Stimulated activated CD8-positive, alpha-beta memory T cell treated with anti-CD3 and anti-CD28 coated beads, Interleukin-4, amount 100 ng/mL, for 48 hours (primary cell): ENCODE data around the gene ANKS1B.
A peak's percentile ranks its signal among the peaks of the same experiment; 100 is the strongest.
"Not testable (repeated sequence)": the region's sequence is repeated elsewhere in the genome, so short reads cannot be mapped to it uniquely, and the experiment has no call there.

Source experiments
- DNase-seq: peaks from one replicate; pipeline ENCODE4 v3.0.0-alpha.2; 2020

ANKS1B gene

DNA sequence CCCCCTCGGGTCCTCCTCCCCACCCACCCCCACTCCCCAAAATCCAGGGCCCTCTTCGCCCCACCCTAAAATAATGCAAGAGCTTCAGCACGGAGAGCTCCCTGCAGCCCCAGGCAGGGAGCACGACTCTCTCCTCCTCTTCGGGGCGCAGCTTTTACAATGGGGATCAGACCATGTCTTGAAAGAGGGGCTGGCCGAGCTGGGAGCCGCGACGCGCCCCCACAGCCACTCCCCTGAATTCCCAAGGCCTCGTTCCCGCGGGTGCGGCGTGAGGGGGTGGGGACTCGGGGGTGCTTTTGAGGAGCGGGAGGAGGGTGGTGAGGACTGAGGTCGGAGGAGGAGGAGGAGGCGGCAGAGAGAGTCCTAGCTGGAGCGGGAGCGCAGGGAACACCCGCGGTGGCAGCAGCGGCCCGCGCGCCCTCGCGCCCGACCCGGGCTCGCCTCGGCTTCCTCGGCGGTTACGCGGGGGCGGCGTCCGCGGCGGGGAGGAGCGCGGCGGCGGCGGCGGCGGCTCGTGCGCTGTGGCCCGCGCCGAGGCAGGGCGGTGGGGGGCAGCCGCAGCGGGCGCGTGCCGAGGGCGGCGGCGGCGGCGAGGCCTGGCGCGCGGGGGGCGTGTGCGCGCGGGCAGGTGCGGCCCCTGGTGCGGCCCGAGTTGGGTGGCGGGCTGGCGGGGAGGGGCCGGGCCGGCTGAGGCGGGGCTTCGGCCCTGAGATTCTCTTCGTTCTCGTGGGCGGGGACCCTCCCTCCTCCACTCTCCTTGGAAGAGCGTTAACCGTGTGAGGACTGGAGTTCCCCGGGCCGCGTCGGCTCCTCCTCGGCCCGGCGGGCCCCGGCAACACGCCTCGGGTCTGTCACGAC, at the start of gene ANKS1B:
TSS of gene ANKS1B (minus strand) at position 666 of the 858 bp plus-strand sequence. CDS start 699 bp downstream, outside the sequence.
- DNase-seq, result peak; percentile 34

DNA sequence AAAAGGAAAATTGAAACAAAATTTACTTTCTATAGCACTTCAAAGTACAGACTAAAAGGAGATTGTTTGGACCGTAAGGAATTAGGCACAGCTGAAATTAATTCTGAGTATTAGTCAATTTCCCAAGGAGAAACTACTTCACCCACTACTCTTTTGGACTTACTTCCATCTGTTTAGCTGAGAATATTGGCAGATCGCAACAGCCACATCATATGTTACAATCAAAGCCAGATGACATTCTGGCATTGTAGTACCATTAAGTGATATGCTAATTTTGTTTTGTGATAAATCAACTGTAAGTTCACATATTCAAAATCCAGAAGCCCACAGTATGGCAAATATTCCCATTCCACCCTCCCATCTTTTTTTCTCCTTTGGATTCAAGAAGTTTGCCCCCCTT, 47.1 kb upstream of the ANKS1B start:
- DNase-seq, result no peak

DNA sequence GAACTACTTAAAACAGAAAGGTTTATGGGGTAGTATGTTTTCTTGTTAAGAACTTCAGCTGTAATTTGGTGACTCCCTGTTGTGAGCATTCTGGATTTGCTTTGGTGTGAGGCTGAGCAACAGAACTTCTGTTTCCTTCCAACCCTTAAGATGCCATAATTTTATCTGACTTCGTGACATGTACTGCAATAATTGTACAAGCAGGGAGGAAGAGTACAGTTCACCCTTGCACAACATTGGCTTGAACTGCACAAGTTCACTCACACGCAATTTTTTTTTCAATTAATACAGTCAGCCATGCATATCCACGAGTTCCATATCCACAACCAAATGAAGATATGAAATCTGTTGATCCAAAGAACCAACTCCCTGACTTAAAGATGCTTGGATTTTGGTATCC, 42.9 kb upstream of the ANKS1B start:
- DNase-seq, result no peak

DNA sequence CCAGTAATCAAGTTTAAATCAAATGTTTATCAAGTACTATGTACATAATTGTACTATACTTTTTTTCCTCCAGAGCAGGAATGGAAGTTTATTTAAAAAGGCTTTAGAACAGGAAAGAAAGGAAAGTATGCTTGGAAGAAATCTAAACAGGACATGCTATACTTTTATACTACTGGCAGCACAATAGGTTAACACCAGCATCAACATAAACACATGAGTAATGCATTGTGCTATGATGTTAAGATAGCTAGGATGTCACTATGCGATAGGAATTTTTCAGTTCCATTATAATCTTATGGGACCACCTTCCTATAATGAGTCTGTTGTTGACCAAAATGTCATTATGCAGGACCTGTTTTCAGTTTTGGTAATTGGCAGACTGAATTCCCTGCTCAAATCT, 41.5 kb upstream of the ANKS1B start:
- no peak for DNase-seq

DNA sequence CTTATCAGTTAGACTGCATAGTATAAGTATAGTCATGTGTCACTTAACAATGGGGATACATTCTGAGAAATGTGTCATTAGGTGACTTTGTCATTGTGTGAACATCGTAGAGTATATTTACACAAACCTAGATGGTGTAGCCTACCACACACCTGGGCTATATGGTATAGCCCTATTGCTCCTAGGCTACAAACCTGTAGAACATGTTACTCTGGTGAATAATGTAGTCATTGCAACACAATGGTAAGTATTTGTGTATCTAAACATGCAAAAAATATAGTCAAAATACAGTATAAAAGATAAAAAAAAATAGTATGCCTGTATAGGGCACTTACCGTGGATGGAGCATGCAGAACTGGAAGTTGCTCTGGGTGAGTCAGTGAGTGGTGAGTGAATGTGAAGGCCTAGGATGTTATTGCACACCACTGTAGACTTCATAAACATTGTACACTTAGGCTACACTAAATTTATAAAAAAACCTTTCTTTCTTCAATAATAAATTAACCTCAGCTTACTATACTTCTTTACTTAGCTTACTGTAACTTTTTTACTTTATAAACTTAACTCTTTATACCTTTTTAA, 40.3 kb upstream of the ANKS1B start:
- no peak for DNase-seq

DNA sequence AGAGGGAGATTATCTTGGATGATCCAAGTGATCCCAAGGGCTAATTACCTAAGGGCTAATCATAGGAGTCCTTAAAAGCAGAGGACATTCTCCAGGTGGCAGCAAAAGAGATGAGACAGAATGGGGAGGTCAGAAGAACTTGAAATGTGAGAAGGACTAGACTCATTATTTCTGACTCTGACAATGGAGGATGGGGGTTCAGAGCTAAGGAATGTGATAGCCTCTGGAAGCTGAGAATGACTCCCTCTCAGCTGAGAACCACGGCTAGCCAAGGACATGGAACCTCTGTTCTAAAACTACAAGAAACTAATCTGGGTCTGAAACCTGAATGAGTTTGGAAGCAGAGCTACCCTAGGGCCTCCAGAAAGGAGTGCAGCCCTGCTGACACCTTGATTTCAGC, 35.6 kb upstream of the ANKS1B start:
- no peak for DNase-seq

DNA sequence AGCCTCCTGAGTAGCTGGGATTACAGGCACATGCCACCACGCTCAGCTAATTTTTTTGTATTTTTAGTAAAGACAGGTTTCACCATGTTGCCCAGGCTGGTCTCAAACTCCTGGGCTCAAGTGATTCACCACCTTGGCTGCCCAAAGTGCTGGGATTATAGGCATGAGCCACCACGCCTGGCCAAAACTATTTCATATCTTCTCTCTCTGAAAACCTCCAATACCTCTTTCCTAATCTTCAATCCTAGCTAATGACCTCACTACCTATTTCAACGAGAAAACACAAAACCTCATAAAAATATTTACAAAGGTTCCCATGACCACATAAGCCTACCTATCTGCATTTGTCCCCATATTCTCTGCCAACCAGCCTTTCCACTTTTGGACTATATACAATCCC, 32.3 kb upstream of the ANKS1B start:
- DNase-seq, result no peak

DNA sequence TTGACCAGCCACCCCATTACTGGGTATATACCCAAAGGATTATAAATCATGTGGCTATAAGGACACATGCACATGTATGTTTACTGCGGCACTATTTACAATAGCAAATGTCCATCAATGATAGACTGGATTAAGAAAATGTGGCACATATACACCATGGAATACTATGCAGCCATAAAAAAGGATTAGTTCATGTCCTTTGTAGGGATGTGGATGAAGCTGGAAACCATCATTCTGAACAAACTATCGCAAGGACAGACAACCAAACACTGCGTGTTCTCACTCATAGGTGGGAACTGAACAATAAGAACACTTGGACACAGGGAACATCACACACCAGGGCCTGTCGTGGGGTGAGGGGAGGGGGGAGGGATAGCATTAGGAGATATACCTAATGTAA, 31.6 kb upstream of the ANKS1B start:
- DNase-seq, result not testable (repeated sequence)

DNA sequence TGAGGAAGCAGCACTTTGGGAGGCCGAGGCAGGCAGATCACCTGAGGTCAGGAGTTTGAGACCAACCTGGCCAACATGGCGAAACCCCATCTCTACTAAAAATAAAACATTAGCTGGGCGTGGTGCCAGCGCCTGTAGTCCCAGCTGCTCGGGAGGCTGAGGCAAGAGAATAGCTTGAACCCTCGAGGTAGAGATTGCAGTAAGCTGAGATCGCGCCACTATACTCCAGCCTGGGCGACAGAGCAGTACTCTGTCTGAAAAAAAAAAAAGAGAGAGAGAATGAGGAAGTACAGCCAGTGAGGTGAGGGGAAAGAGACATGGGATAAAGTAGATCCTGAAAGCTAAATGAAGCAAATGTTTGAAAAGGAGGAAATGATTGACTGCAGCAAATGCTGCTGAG, 21.1 kb upstream of the ANKS1B start:
- not testable (repeated sequence) for DNase-seq

DNA sequence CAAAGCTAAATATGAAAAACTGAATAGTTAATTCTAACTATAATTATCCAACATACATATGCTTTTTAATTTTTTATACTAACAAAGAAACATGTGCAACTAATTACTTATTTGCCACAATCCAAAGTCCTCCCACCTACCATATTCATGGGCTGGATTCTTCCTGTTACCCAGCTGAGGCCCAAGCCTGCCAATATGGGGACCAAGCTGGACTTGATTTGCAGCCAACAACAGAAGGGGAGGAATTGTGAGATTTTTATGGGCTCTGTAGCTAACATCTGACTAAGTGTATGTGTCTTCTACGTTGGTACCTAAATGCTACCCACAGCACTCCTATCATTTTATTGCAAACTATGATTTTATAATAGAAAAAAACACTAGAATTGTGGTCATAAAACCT, 13.1 kb upstream of the ANKS1B start:
- no peak for DNase-seq

DNA sequence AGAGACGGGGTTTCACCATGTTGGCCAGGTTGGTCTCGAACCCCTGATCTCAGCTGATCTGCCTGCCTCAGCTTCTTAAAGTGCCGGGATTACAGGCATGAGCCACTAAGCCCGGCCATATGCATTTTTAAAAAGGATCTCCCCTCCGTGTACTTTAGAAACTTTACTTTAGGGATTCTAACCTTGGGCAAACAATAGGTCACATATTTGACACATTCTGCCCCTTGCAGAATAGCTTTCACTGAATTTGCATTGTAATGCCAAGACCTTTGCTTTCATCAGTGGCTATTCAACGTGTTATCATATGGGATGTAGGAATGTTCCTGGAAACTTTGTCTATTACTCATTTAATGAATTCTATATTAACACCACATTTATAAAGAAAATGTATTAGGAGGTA, 11.4 kb upstream of the ANKS1B start:
- no peak for DNase-seq

DNA sequence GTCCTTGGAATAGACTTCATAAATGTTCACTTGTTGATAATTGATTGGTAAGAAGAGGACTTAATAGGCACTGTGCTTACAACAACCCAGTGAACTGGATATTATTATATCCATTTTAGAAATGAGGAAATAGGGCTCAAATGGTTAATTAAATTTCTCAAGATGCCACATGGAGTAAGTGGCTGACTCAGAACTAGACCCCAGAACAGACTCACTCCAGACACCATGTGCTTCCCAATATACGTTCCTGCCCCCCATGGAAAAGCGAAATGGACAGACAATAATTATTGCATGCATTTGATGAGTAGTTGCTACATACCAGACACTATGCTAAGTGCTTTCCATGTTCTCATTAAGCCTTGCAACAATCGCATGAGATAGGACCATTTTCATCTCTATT, 895 bp upstream of the ANKS1B start:
- DNase-seq, result no peak

DNA sequence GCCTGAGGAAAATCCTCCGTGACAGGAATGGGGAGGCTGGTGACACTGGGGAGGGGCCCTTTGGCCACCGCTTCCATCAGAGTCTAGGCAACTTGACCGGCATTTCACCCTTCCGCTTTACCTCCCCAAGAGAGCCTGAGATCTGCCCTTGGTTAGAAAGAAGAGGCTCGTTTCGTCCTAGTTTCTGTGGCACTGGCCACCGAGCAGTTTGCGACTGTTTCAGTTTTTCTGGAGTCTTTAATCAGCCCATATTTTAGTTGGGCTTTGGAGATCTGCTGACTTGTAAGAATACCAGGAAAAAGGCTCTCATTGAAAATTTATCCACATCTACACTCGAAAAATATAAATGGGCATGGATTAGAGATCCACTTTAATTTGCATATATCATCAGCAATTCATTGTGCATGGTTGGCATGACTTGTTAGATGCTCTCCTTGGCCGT, 414 bp upstream of the ANKS1B start:
- DNase-seq, result no peak

DNA sequence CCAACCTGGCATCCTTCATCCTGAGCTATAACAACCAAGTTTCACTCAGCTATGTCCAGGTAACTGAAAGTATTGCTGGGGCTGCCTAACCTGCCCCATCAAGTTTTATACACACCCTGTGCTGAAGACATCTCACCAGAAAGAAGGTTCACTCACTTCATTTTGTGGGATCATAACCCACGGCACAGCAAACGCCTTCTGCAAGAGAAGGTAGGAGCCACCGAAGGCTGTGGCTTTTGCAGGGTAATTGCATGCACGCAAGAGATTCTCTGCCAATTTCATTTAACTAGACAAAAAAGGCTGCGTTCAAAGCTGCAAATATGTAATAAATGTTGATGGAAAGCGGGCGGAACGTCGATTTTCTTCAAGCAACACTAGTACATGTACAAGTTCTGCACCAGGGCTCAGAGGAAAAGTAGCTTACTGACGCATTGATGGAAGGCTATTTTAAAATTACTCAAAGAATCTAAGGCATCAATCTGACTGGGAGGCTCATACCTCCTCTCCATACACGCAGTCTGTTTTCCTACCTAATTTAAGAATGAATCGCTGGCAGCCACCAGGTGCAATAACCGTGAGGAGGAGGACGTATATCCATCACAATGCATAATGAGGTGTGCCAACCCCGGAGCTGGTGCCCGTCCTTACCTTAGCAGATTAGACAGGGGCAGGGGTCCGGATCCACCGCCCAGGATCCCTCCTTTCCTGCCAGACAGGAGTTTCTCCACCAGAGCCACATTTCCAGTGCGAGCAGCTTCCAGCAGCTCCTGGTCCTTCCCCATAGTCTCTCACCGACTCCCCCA, 1.1 kb downstream of the ANKS1B start:
- DNase-seq, result no peak

DNA sequence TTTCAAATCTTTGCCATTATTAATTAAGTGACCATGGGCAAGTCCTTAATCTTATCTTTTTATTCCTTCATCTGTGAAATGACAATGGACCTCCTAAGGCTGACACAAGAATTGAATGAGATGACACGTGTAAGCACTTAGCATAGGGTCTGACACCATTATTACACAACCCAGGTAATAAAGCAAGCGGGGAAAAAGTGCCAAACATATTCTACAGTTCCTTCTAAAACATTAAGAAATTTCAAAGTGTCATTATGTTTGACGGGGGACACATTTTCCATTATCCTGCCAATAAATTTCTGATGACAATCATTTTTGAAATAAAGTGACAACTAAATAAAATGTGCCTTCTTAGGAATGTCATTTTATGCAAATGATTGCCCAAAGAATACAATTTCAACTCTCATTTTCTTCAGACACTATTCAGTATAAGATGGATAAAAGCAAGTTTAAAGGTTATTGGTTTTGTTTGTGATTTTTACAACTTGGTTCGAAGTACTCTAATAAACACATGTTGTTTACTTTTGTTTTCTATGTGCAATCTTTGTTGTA, 3.0 kb downstream of the ANKS1B start:
- no peak for DNase-seq

DNA sequence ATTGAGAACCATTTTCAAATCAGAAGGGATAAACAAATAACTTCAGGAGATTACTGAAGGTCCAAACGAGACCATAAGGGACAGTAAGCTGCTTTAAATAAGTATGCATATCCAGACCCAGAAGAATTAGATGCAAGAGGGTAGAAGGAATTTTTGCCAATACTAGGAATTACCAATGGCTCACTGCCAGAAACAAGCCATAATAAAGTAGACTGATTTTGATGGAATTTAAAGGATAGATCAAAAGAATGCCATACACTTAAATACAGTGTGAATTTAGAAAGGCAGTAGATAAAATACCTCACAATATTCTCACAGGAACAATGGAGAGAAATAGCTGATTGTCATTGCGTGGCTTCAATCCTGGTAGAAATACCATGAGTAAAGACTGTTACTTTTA, 5.3 kb downstream of the ANKS1B start:
- no peak for DNase-seq

DNA sequence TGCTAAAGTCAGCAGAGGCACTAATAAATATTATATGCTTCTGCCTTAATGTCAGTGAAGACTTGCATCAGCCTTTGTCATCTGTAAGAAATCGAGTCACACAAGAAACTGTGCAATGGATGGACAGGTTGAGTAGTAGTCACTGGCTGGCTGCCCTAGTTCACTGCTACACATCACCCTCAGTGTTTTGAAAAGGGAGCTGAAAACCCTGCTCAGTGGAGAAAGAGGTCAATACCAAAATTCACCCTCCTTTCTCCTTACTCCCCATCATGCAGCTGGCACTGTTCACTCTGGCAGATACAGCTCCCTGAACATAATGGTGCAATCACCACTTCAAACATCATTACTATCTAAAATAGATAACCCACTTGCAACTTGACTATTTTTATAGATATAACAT, 6.6 kb downstream of the ANKS1B start:
- DNase-seq, result no peak

DNA sequence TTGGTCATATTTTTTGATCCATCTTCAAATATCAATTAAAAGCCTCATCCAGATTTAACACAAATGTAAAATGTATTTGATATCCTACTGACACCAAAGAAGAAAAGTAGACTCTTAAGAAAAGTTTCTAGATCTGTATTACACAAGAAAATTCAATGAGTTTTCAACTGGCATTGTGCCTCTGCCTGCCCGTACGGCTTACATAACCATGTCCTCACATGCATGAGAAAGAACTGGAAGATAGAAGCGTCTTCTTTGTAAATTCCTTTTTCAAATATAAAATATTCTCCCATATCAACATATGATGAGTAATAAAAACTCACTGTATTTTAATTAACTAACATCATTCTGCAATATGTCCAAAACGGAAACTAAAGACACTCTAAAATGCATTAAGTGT, 7.2 kb downstream of the ANKS1B start:
- no peak for DNase-seq

DNA sequence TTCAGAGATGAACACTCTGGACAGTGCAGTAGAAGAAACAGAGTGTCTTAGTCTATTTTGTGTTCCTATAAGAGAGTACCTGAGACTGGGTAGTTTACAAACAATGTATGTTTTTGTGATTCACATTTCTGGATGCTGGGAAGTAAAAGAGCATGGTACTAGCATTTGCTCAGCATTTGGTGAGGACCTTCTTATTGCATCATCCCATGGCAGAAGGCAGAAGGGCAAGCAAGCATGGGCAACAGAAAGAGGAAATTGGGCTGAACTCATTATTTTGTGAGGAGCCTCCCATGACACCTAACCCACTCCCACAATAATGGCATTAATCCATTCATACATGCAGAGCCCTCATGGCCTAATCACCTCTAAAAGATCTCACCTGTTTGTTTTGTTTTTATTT, 8.0 kb downstream of the ANKS1B start:
- no peak for DNase-seq

DNA sequence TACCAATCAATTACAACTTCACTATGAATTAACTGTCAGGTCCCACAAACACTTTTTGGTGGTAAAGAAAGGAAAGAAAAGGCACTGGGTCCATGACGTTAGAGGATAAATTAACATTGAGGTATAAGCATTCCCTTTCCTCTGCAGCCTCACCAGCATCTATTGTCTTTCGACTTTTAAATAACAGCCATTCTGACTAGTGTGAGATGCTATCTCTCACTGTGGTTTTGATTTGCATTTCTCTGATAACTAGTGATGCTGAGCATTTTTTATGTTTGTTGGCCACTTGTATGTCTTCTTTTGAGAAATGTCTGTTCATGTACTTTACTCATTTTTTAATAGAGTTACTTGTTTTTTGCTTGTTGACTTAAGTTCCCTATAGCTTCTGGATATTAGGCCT, 9.4 kb downstream of the ANKS1B start:
- no peak for DNase-seq

DNA sequence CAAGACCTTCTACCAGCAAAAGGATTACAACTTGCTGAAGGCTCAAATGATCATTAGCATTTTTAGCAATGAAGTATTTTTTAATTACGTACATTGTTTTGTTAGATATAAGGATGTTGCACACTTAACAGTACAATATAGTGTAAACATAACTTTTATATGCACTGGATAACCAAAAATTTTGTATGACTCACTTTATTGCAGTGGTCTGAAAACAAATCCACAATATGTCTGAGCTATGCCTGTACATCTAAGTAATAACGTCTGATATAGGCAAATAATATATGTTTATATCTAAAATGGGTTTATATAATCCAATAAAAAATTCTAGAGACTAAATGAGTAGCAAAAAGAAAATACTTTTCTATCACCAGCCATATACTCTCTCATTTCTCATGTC, 10.6 kb downstream of the ANKS1B start:
- no peak for DNase-seq

DNA sequence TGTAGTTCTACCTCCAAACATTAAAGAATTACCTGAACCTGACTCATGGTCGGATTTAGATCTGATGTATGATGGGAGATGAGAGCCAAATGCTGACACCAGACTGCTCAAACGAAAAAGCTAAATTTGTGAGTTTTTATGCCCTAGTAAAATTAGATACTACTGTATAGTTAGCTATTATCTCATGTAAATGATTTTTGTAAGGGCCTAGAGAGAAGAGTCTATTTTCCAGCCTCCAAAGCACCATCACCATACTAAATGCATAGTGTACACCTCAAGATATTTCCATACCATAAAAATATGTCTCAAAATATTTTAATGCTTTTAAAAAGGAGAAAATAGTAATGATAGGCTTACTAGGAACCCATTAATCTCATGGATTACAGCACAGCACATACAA, 18.3 kb downstream of the ANKS1B start:
- DNase-seq, result no peak

DNA sequence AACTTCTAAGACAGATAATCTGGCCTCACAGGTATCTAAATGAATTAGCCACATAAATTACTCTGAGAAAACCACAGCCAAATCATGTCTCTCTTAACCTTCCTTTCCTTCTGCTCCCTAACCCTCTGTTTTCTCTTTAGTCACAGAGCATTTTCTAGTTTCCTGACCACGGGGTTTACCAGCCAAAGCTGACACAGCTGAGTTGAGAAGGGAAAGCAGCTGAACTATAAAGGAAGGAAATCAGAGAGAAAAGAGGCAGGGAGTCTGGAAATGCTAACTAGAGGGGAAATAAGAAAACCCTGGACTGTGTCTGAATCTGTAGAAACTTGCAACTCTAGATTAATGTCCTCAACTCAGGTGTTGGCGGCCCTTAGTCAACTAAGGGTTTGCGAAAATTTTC, 24.4 kb downstream of the ANKS1B start:
- no peak for DNase-seq
